HG03064 (cell line): Measurements from ENCODE around the gene KIF17.
"Not testable (repeated sequence)": the region's sequence is repeated elsewhere in the genome, so short reads cannot be mapped to it uniquely, and the experiment has no call there.

Experiments used
- ATAC-seq: cut with Tn5 transposase; IDR thresholded peaks from one replicate; pipeline ENCODE4 v1.9.1; 2021; ENCODE audit warnings: low read depth; ENCODE audit not compliant: unreplicated experiment

The KIF17 gene

GRCh38 chr1:20695515-20695914, 22.3 kb downstream of the KIF17 start:
- ATAC-seq, result no peak

DNA sequence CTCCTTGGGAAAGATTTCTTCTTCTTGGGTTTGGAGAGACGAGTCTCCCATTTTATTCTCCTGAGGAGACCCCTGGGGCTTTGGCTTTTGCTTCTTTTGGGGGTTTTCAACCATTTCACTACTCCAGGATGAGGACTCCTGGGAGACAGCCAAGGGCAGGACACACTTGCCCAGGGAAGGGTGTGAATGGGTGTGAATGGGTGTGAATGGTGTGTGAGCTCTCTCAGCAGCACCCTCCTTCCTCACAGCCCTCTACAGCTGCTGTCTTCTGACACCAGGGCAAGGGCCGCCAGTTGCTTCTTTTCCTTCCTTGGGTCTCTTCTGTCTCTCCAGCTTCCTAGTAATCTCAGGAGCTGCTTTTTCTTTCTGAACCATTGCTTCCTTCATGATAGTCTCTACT, 24.2 kb downstream of the KIF17 start:
- ATAC-seq, result no peak

DNA sequence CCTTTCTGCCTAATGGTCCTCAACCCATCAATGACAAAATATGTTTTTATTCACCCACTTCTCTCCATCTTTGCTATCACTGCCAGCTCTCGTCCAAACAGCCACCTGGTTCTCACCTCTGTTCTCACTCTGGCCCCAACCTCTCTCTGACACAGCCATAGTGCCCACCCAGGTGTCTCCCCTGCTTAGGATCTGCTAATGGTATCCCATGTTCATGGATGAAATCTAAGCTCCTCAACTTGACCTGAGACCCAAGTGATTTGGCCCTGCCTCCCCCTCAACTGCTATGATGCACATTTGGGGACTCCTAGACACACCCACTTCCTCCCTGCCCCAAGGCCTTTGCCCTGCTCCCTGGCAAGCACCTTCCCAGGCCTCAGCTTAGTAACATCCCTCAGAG, 25.9 kb downstream of the KIF17 start:
- no peak for ATAC-seq

DNA sequence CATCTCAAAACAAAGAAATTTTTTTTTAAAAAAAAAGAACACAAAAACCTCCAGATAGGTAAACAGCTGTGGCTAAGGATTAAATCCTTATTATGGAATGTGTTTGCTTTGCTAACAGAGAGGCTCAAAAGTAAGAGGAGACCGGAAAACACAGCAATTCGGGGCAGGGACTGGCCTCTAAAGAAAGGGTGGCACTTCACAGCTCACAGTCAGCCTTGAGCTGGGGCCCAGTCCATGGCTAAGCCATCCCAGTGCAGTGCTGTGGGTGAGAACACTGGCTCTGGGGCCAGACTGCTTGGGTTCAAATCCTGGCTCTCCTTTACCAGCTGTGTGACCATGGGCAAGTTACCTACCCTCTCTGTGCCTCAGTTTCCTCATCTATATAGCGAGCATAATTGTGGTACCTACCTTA, 28.2 kb downstream of the KIF17 start:
- ATAC-seq, result no peak

- no peak for ATAC-seq
Measured at GRCh38 chr1:20686883-20687725, 30.7 kb downstream of the KIF17 start.

GRCh38 chr1:20685741-20686140, 32.1 kb downstream of the KIF17 start:
- ATAC-seq, result no peak

DNA sequence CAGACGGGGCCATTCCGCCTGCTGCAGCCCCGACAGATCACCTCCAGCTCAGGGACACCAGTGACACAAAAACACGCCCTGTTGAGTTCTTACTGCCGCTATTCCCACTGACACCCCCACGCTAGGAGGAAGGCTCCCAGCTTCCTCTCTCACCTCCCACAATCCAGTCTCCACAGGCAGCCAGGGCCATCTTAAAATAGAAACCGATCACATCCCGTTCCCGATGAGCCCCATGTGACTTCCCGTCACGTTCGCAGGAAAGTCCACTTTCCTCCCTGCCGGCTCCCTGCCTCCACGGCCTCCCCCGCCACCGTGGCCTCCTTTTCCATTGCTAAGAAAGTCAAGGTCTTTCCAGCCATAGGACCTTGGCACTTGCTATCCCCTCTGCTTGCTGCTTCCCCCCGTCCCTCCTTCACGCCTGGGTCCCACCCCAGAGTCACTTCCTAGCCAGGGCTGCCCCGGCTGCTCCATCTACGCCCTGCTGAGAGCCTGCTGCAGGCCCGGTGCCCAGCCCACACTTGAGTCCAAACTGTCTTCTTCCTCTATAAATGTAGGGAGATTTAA, 32.6 kb downstream of the KIF17 start:
- ATAC-seq, result no peak

GRCh38 chr1:20684651-20685050, 33.2 kb downstream of the KIF17 start:
- ATAC-seq, result no peak

GRCh38 chr1:20684050-20684620, 33.7 kb downstream of the KIF17 start:
- no peak for ATAC-seq

DNA sequence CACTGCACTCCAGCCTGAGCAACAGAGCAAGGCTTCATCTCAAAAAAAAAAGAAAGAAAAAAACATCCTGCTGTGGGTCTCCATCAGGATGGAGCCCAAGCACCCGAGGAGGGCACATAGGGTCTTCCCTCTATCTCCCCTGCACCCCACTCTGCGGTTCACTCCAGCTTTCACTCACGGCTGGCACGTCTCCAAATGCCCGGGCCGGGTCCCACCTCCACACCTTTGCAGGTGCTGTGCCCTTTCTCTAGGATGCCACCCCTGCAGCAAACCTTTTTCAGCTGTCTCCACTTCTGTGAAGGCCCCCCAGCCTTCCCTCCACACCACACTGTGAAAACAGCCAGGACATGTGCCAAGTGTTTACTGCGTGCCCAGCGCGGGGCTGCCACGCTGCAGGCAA, 34.2 kb downstream of the KIF17 start:
- ATAC-seq, result no peak

- ATAC-seq, result no peak
Measured at GRCh38 chr1:20682571-20683236, 35.1 kb downstream of the KIF17 start.

- ATAC-seq, result no peak
Measured at GRCh38 chr1:20681999-20682398, 35.8 kb downstream of the KIF17 start.

- no peak for ATAC-seq
Measured at GRCh38 chr1:20680269-20680668, 37.5 kb downstream of the KIF17 start.

DNA sequence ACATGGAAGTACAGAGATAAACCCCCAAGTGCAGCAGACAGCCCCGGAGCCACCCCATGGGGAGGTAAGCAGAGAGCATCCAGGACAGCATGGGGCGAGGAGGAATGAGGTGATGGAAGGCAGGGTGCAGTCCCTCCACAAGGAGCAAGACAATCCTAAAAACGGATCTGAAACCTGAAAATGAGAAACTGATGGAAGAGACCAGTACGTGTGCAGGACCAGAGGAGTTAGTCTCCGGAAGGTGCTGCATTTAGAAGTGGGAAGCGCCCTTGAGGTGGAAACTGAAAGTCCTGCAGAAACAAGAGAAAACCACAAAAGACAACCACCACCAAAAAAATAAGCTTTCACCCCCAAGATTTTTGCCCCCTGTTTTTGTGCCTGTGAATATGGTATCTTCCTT, 39.2 kb downstream of the KIF17 start:
- ATAC-seq, result no peak

- ATAC-seq, result not testable (repeated sequence)
Measured at GRCh38 chr1:20673626-20674025, 44.2 kb downstream of the KIF17 start.

DNA sequence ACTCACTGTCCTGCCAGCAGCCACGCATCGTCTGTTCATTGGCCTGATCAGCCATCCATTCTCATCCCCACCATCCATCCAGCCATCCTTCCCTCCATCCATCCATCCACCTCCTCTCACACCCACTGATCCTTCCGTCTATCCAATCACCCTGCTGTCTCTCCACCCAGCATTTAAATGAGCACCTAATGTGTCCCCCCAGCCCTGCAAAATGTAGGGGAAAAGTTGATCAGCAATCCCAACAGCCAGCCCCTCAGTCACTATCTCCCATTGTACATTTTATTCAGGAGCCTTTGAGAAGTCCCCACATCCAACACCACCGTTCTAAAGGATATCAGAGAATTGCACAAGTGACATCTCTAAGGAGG, 45.6 kb downstream of the KIF17 start:
- ATAC-seq, result no peak

- no peak for ATAC-seq
Measured at GRCh38 chr1:20670936-20671335, 46.9 kb downstream of the KIF17 start.

DNA sequence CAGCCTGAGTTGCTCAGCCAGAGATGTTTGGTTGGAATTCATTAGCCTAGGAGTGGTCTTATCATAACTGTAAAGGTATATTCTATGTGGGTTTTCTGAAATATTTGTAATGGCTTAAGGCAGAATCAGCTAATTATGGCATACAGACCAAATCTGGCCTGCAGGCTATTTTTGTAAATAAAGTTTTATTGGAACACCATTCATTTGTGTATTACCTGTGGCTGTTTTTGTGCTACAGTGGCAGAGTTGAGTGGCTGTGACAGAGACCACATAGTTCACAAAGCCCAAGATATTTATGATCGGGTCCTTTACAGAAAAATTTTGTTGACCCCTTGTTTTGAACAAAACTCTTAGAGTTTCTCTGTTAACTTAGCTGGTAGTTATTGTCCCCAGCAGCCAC, 49.2 kb downstream of the KIF17 start:
- ATAC-seq, result no peak

DNA sequence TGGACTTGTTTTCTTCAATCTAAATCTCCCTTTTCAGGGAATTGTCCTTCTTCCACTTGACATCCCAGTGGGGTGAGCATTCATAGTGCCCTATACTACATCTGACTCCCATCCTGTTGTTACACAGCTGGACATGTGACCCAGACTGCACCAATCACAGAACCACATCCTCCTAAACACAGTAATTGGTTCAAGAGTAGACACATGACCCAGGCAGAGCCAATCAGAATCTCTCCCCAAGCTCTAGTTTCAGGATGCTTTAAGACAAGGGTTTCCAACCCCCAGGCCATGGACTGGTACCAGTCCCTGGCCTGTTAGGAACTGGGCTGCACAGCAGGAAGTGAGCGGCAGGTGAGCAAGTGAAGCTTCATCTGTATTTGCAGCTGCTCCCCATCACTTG, 51.0 kb downstream of the KIF17 start:
- no peak for ATAC-seq

- no peak for ATAC-seq
Measured at GRCh38 chr1:20666146-20666545, 51.7 kb downstream of the KIF17 start.

- no peak for ATAC-seq
Measured at GRCh38 chr1:20665726-20666125, 52.1 kb downstream of the KIF17 start.
